ENCODE measurements around the gene SAMD14. TPM values are rescaled to one million over a fixed set of nuclear protein-coding genes. Genes with fewer than 3 reads are reported as not detected.

Gene SAMD14
- total and polyA plus RNA-seq, 12 donors, result 1.5 to 3.8 (median 2.0) TPM

DNA sequence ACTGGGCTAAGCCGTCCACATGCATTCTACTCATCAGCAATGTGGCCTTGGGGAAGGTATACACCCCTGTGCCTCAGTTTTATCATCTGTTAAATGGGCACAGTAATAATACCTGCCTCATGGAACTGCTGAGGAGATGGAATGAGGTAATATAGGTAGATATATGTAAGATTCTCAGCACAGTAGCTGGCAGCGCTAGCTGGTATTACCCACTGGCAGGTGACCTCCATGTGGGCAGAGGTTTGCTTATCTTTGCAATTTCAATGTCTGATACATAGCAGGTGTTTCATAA, 34.7 kb upstream of the SAMD14 start:
- TF ChIP-seq, protein P1, sequence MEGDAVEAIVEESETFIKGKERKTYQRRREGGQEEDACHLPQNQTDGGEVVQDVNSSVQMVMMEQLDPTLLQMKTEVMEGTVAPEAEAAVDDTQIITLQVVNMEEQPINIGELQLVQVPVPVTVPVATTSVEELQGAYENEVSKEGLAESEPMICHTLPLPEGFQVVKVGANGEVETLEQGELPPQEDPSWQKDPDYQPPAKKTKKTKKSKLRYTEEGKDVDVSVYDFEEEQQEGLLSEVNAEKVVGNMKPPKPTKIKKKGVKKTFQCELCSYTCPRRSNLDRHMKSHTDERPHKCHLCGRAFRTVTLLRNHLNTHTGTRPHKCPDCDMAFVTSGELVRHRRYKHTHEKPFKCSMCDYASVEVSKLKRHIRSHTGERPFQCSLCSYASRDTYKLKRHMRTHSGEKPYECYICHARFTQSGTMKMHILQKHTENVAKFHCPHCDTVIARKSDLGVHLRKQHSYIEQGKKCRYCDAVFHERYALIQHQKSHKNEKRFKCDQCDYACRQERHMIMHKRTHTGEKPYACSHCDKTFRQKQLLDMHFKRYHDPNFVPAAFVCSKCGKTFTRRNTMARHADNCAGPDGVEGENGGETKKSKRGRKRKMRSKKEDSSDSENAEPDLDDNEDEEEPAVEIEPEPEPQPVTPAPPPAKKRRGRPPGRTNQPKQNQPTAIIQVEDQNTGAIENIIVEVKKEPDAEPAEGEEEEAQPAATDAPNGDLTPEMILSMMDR (IDR thresholded peaks at IDR 0.05), result no peak
- H3K4me1 ChIP-seq, result peaks cover 5 to 65% (median 25%) of the 10 kb centered on the region in 9 donors
- peaks cover 0 to 9% (median 0%) of the 10 kb centered on the region in 9 donors for H3K36me3 ChIP-seq
- no peak for DNase-seq
- H3K9me3 ChIP-seq, result no peaks in the 10 kb centered on the region
- intact Hi-C loops (cut with DNase I), result loop anchor here in 7 of 10 donors (5.0 to 10.0 kb wide), 6 partner anchors 42 to 130 kb away; partner anchors contain the start of gene PDK2 (in 2 of the 7)
- H3K27ac ChIP-seq, result peak overlapping the region in 8 of 10 donors; percentile 72 to 99 (median 96)
- no peak overlapping the region for H3K4me3 ChIP-seq
- WGBS, 2 donors, result 84 to 90% methylated on average over 2 of the region's 2 CpGs
- H3K27me3 ChIP-seq, result no peaks in the 10 kb centered on the region
- ATAC-seq, result no peak

DNA sequence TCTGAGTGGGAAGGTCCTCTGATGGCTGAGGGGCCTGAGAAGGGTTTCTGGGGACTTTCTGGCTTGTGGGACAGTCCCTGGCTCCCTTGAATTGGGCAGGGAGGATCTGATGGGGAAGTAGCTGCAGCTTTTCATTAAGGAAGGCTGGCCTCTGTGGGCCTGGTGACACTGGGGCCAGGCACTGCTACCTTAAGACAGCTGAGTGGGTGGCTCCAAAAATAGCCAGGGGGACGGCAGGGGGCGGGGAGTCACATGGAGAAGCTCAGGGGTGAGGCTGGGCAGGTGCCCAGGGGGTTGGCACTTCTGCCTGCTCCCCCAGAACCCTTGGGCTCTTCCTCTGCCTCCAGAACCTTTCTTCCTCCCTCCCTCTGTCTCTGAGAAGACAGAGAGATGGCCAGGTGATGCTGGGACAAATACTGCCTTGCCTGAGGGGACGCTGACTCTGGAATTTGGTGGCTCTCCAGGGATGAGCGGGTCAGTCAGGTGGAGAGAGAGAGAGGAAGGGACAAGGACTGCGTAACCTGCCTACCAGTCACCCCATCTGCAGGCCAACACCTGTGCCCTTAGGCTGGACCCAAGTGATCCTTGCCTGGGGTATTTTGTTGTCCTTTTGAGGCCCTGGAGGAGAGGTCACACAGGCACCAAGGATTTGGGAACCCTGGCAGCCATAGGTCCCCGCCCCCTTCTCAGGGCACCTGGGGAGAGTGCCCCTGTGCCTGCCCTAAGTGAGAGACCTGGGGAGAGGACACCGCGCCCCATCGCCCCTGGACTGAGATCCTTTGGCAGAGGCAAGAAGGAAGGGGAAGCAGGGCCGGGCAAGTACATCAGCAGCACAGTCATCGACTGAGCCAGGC, 34.1 kb upstream of the SAMD14 start:
- Histone ChIP-seq H3K27ac (peak overlapping the region in 9 of 10 donors; percentile 18 to 99 (median 95)), H3K36me3 (peaks cover 0 to 7% (median 0%) of the 10 kb centered on the region in 9 donors), H3K9me3 (no peaks in the 10 kb centered on the region), H3K4me1 (peaks cover 5 to 63% (median 24%) of the 10 kb centered on the region in 9 donors), H3K4me3 (peak overlapping the region in 2 of 10 donors; percentile 1 to 5), H3K27me3 (no peaks in the 10 kb centered on the region)
- DNase-seq (peak; percentile 65 to 67), ATAC-seq (peak in 5 of 8 donors; percentile 30 to 53 (median 37))
- intact Hi-C loops (cut with DNase I), result loop anchor here in 7 of 10 donors (5.0 to 10.0 kb wide), 6 partner anchors 42 to 131 kb away; partner anchors contain the start of gene PDK2 (in 2 of the 7)
- TF ChIP-seq, protein P1 (IDR thresholded peaks at IDR 0.05), result no peak
- 73 to 74% methylated on average over 11 of the region's 11 CpGs for WGBS, 2 donors

DNA sequence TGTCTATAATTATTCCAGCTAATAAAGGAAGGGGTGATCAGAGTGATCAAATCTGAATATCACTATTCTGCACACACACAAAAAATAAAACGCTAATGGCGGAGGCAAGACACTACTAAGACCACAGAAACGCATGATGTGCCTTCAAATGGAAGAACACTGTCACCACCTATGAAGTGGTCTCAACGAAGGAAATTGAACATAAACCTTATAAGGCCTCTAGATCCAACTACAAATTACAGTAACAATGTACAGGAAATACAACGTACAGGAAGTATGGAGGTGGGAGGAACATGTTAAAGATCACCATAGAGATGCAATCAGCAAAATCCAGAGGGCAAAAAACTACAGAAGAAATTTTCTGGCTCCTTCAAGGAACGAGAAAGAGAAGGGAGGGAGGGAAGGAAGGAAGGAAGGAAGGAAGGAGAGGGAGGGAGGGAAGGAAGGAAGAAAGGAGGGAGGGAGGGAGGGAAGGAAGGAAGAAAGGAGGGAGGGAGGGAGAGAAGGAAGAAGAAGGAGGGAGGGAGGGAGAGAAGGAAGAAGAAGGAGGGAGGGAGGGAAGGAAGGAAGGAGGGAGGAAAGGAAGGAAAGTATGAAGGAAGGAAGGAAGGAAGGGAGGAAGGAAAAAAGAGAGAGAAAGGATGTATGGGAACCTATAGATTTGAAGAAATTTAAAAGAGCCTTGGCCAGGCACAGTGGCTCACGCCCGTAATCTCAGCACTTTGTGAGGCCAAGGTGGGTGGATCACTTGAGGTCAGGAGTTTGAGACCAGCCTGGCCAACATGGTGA, 32.7 kb upstream of the SAMD14 start:
- intact Hi-C loops (cut with DNase I), result loop anchor here in 7 of 10 donors (5.0 to 10.0 kb wide), 6 partner anchors 40 to 132 kb away; partner anchors contain the start of gene PDK2 (in 2 of the 7)
- TF ChIP-seq, protein P1 (IDR thresholded peaks at IDR 0.05), result no peak
- H3K27me3 ChIP-seq, result no peaks in the 10 kb centered on the region
- no peak overlapping the region for H3K27ac ChIP-seq
- peaks cover 2 to 49% (median 17%) of the 10 kb centered on the region in 9 donors for H3K4me1 ChIP-seq
- DNase-seq, result no peak
- no peak overlapping the region for H3K4me3 ChIP-seq
- no peaks in the 10 kb centered on the region for H3K9me3 ChIP-seq
- no peaks in the 10 kb centered on the region for H3K36me3 ChIP-seq
- 70 to 73% methylated on average over 8 of the region's 8 CpGs for WGBS, 2 donors
- no peak for ATAC-seq

DNA sequence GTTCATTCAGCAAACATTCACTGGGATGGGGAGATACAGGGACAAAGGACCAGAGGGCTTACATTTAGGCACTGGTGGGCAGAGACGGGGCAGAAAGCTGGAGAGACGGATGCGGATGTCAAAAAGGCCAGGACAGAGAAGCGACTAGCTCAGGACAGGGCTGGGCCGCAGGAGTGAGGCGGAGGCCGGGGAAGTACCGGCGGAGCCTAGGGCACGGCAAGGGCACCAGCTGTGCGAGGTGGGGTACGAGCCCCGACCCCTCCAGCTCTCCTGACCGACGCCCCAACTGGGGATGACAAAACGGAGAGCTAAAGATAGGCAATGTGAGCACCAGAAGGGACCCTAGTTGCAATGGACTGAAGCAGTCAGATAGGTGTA, 31.9 kb upstream of the SAMD14 start:
- DNase-seq (no peak), ATAC-seq (no peak)
- H3K27ac ChIP-seq, result peak overlapping the region in 4 of 10 donors; percentile 30 to 79 (median 78)
- H3K36me3 ChIP-seq, result no peaks in the 10 kb centered on the region
- WGBS, 2 donors, result 55 to 57% methylated on average over 16 of the region's 16 CpGs
- no peaks in the 10 kb centered on the region for H3K9me3 ChIP-seq
- H3K27me3 ChIP-seq, result no peaks in the 10 kb centered on the region
- TF ChIP-seq, protein P1 (IDR thresholded peaks at IDR 0.05), result no peak
- peaks cover 0 to 43% (median 16%) of the 10 kb centered on the region in 9 donors for H3K4me1 ChIP-seq
- intact Hi-C loops (cut with DNase I), result loop anchor here in 8 of 10 donors (1.0 to 10.0 kb wide), 7 partner anchors 22 to 133 kb away; partner anchors contain the start of gene PDK2 (in 2 of the 8)
- peak overlapping the region in 6 of 10 donors; percentile 47 to 64 (median 61) for H3K4me3 ChIP-seq
